ENCODE results near the gene OLIG2. TPM values are rescaled to one million over a fixed set of nuclear protein-coding genes. Genes with fewer than 3 reads are reported as not detected.

Gene OLIG2
- total and polyA plus RNA-seq, 8 donors, result 0.06 TPM; not detected in 7

DNA sequence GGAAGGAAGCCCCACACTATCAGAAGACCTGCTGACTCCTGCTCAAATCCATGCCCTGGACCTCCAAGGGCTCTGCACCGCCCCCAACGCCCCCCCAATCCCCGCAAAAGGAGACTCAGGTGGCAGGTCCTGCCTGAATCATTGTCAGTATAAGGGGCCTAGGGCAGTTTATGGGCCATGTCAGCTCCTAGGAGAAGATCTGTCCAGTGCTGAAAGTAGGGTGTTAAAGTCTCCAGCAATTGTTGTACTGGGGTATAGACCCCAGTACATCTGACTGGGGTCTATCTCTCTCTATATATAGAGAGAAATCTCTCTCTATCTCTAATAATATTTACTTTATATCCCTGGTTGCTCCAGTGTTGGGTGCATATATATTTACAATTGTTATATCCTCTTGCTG, 12.1 kb upstream of the OLIG2 start:
- no peaks in the 10 kb centered on the region for H3K9me3 ChIP-seq
- 36 to 43% methylated on average over 3 of the region's 3 CpGs for WGBS, 2 donors
- H3K4me3 ChIP-seq, result no peak overlapping the region
- H3K27me3 ChIP-seq, result peaks cover 0 to 7% (median 0%) of the 10 kb centered on the region in 4 donors
- intact Hi-C loops (cut with DNase I), result no loop called here
- no peaks in the 10 kb centered on the region for H3K36me3 ChIP-seq
- DNase-seq (no peak), ATAC-seq (no peak), FAIRE-seq (no peak)
- TF ChIP-seq, protein P1, sequence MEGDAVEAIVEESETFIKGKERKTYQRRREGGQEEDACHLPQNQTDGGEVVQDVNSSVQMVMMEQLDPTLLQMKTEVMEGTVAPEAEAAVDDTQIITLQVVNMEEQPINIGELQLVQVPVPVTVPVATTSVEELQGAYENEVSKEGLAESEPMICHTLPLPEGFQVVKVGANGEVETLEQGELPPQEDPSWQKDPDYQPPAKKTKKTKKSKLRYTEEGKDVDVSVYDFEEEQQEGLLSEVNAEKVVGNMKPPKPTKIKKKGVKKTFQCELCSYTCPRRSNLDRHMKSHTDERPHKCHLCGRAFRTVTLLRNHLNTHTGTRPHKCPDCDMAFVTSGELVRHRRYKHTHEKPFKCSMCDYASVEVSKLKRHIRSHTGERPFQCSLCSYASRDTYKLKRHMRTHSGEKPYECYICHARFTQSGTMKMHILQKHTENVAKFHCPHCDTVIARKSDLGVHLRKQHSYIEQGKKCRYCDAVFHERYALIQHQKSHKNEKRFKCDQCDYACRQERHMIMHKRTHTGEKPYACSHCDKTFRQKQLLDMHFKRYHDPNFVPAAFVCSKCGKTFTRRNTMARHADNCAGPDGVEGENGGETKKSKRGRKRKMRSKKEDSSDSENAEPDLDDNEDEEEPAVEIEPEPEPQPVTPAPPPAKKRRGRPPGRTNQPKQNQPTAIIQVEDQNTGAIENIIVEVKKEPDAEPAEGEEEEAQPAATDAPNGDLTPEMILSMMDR (IDR thresholded peaks at IDR 0.05), result no peak
- no peaks in the 10 kb centered on the region for H3K4me1 ChIP-seq
- no peak overlapping the region for H3K27ac ChIP-seq

DNA sequence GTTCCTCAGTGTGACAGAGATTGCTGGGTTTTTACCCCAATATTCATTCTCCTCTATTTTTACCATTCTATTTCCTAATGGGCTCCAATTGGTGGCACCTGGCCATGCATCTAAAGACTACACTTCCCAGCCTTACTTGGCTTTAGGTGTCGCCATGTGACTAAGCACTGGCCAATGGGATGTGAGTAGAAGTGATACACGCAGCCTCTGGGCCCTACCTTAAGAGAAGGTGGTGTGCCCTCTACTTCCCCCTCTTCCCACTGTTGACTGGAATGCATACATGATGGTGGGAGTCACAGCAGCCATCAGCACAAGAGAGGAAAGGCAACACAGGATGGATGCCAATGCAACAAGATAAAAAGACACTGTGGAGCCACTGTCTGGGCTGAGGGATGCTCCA, 11.4 kb upstream of the OLIG2 start:
- WGBS, 2 donors, result 70 to 82% methylated on average over 2 of the region's 2 CpGs
- DNase-seq (no peak), FAIRE-seq (no peak), ATAC-seq (no peak)
- Histone ChIP-seq H3K36me3 (no peaks in the 10 kb centered on the region), H3K4me3 (no peak overlapping the region), H3K27me3 (peaks cover 0 to 10% (median under 1%) of the 10 kb centered on the region in 4 donors), H3K9me3 (no peaks in the 10 kb centered on the region), H3K27ac (no peak overlapping the region), H3K4me1 (no peaks in the 10 kb centered on the region)
- TF ChIP-seq, protein P1 (IDR thresholded peaks at IDR 0.05), result no peak
- intact Hi-C loops (cut with DNase I), result no loop called here

DNA sequence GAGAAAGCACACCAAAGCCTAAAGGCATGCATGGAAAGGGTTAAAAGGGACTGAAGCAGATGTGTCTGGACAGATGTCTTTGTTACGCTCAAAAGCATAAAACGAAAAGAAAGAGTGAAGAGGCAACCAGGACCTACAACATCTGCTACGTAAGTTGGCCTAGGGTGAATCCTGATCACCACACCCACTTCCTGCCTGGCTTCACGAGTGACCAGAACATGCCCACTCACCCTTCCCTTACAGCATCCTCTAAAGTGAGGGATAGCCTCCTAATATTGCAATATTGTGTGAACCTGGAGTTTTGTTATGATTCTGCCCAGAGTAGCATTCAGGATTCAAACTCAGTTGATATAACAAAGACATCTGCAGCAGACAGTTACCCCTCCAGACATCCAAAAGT, 10.6 kb upstream of the OLIG2 start:
- Histone ChIP-seq H3K4me3 (no peak overlapping the region), H3K9me3 (no peaks in the 10 kb centered on the region), H3K27me3 (peaks cover 0 to 11% (median 2%) of the 10 kb centered on the region in 4 donors), H3K36me3 (no peaks in the 10 kb centered on the region), H3K27ac (no peak overlapping the region), H3K4me1 (no peaks in the 10 kb centered on the region)
- FAIRE-seq (no peak), ATAC-seq (no peak), DNase-seq (no peak)
- WGBS, 2 donors, result 38 to 58% methylated on average over 4 of the region's 4 CpGs
- intact Hi-C loops (cut with DNase I), result no loop called here
- TF ChIP-seq, protein P1 (IDR thresholded peaks at IDR 0.05), result no peak

- TF ChIP-seq, protein P1 (IDR thresholded peaks at IDR 0.05), result no peak
- H3K4me1 ChIP-seq, result no peaks in the 10 kb centered on the region
- H3K27ac ChIP-seq, result no peak overlapping the region
- H3K27me3 ChIP-seq, result peaks cover 0 to 11% (median 2%) of the 10 kb centered on the region in 4 donors
- H3K9me3 ChIP-seq, result no peaks in the 10 kb centered on the region
- WGBS, 2 donors, result 73 to 77% methylated on average over 3 of the region's 3 CpGs
- DNase-seq (no peak), ATAC-seq (no peak), FAIRE-seq (no peak)
- H3K36me3 ChIP-seq, result no peaks in the 10 kb centered on the region
- no peak overlapping the region for H3K4me3 ChIP-seq
- intact Hi-C loops (cut with DNase I), result no loop called here
Observed at GRCh38 chr21:33015756-33016155, 10.0 kb upstream of the OLIG2 start.

DNA sequence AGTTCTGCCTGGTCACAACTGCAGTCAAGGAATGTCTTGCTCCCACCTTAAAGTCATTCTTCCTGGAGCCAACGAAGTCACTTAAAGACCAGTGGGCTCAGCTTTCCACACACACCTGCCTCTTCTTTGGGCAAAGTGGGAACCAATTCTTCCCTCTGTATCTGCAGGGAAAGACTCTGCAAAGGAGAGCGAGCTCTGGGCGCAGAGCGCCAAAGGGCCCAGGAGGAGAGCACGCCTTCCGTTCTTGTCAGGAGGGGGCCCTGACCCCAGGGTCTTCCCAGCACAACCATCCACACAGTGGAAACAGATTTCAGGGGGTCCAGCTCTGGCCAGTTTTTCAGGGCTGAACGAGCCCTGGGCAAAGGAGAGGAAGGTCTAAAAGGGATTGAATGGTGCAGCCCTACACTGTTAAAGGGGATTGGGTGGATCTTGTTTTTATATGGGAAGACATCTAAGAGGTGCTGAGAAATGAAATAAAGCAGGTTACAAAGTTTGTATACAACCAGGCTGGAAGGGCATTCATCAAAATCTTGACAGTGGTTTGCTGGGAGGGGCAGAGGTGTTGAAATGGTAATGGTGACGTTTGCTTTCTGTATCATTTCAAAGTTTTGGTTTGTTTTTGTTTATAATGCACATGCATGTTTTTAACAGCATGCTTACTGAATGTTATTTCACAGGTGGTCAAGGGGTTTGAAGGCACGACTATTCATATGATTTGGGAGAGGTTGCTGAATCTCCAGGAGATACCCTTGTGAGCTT, 6.8 kb upstream of the OLIG2 start:
- FAIRE-seq, result no peak
- peaks cover 0 to 29% (median 3%) of the 10 kb centered on the region in 4 donors for H3K27me3 ChIP-seq
- 16 to 20% methylated on average over 9 of the region's 9 CpGs for WGBS, 2 donors

More for the DNA sequence above, 6.8 kb upstream of the OLIG2 start:
- Histone ChIP-seq H3K36me3 (no peaks in the 10 kb centered on the region), H3K27ac (no peak overlapping the region), H3K9me3 (no peaks in the 10 kb centered on the region), H3K4me1 (no peaks in the 10 kb centered on the region), H3K4me3 (no peak overlapping the region)
- TF ChIP-seq, protein P1 (IDR thresholded peaks at IDR 0.05), result no peak
- intact Hi-C loops (cut with DNase I), result no loop called here
- no peak for DNase-seq
- no peak for ATAC-seq

Measured in pancreas (tissue), 10 donors.